ENCODE measurements around the gene PDGFB. TPM values are rescaled to one million over a fixed set of nuclear protein-coding genes. Genes with fewer than 3 reads are reported as not detected.
A peak's percentile ranks its signal among the peaks of the same experiment; 100 is the strongest.

PDGFB gene
- total RNA-seq, 1 donor from 2014 or later = 16.5 TPM

DNA sequence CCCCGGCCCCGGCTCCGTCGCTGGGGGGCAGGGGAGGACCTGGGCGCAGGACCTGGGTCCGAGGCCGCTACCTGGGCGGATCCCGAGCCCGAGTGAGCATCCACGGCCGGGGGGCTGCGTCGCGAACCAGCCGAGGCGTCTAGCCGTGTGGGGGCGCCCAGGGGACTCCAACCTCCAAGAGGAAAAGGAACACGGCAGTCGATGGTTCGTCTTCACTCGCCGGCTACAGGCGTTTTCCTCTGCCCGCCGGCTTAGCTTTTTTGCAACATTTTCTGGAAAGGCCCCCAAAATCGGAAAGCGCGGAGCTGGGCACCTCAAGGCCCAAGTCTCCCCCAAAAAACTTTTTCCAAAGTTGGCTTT is 666 bp downstream of the PDGFB start:
- Mint-ChIP-seq H3K4me1 (ENCODE audit: low read depth) (peaks cover 42% of the 10 kb centered on the region), H3K9me3 (ENCODE audit: low read depth) (no peaks in the 10 kb centered on the region), H3K27ac (ENCODE audit: unreplicated experiment) (no peak overlapping the region), H3K4me3 (ENCODE audit: unreplicated experiment) (peak overlapping the region; percentile 76), H3K27me3 (ENCODE audit: low read depth) (peaks cover 3% of the 10 kb centered on the region), H3K36me3 (ENCODE audit: low read depth) (no peaks in the 10 kb centered on the region)
- DNase-seq (ENCODE audit: low spot score) = no peak
- no peak for TF ChIP-seq CTCF (IDR thresholded peaks at IDR 0.05)

- H3K4me3 Mint-ChIP-seq (ENCODE audit: unreplicated experiment) = peak overlapping the region; percentile 77
- no peak overlapping the region for H3K27ac Mint-ChIP-seq (ENCODE audit: unreplicated experiment)
- H3K4me1 Mint-ChIP-seq (ENCODE audit: low read depth) = peaks cover 41% of the 10 kb centered on the region
- peaks cover 3% of the 10 kb centered on the region for H3K27me3 Mint-ChIP-seq (ENCODE audit: low read depth)
- no peak for TF ChIP-seq CTCF (IDR thresholded peaks at IDR 0.05)
- H3K9me3 Mint-ChIP-seq (ENCODE audit: low read depth) = no peaks in the 10 kb centered on the region
- no peak for DNase-seq (ENCODE audit: low spot score)
- H3K36me3 Mint-ChIP-seq (ENCODE audit: low read depth) = no peaks in the 10 kb centered on the region
Observed at GRCh38 chr22:39243439-39244135, 1.2 kb downstream of the PDGFB start.

- H3K4me3 Mint-ChIP-seq (ENCODE audit: unreplicated experiment) = peak overlapping the region; percentile 77
- no peak for DNase-seq (ENCODE audit: low spot score)
- H3K4me1 Mint-ChIP-seq (ENCODE audit: low read depth) = peaks cover 39% of the 10 kb centered on the region
- H3K27ac Mint-ChIP-seq (ENCODE audit: unreplicated experiment) = no peak overlapping the region
- H3K36me3 Mint-ChIP-seq (ENCODE audit: low read depth) = no peaks in the 10 kb centered on the region
- peaks cover 3% of the 10 kb centered on the region for H3K27me3 Mint-ChIP-seq (ENCODE audit: low read depth)
- H3K9me3 Mint-ChIP-seq (ENCODE audit: low read depth) = no peaks in the 10 kb centered on the region
- TF ChIP-seq CTCF (IDR thresholded peaks at IDR 0.05) = no peak
Observed at GRCh38 chr22:39242595-39243438, 2.0 kb downstream of the PDGFB start.

GRCh38 chr22:39241794-39242594 is 2.8 kb downstream of the PDGFB start:
- Mint-ChIP-seq H3K9me3 (ENCODE audit: low read depth) (no peaks in the 10 kb centered on the region), H3K36me3 (ENCODE audit: low read depth) (no peaks in the 10 kb centered on the region), H3K4me1 (ENCODE audit: low read depth) (peaks cover 47% of the 10 kb centered on the region), H3K27ac (ENCODE audit: unreplicated experiment) (peak overlapping the region; percentile 49), H3K27me3 (ENCODE audit: low read depth) (peaks cover 3% of the 10 kb centered on the region), H3K4me3 (ENCODE audit: unreplicated experiment) (peak overlapping the region; percentile 69)
- no peak for DNase-seq (ENCODE audit: low spot score)
- TF ChIP-seq CTCF (IDR thresholded peaks at IDR 0.05) = no peak
